Right lobe of liver (tissue), 4 donors: Measurements from ENCODE around the gene SULT1A2.
"Not testable (repeated sequence)": the region's sequence is repeated elsewhere in the genome, so short reads cannot be mapped to it uniquely, and the experiment has no call there.

Source experiments
- POLR2A ChIP-seq: fragments of 450-650 bp; IDR thresholded peaks from one replicate; pipeline ENCODE4 v1.6.1; 2017; ENCODE audit warnings: antibody characterized with exemption, mild to moderate bottlenecking
- TF ChIP-seq, protein P1 (sequence below), 4 donors: fragments of 200-600 bp in 3 of 4; fragments of 450-650 bp in 1 of 4; IDR thresholded peaks; one replicate each; pipeline versions ENCODE4 v1.5.1 to v1.8.0; 2016 to 2022; ENCODE audit warnings: antibody characterized with exemption in 4 of 4, mild to moderate bottlenecking in 2 of 4
- donor health status: DM: no; HTN: no; CAD: no.
- donor health status: DM: no; HTN: no; CAD: no.
- donor health status: DM: no; HTN: yes; CAD: no.

DNA sequence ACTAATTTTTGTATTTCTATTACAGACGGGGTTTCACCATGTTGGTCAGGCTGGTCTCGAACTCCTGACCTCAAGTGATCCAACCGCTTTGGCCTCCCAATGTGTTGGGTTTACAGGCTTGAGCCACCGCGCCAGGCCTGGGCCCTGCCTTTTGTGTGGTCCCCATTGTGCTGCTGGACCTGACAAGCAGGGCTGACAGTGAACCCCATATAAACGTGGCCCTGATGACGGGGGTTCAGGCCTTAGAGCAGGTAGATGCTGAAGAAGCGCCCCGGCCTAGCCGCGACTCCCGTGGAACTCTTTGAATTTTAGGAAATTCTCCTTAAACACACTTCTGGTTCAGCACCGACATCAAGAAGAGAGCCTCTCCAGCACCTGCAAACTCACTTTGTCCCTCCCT is 4.7 kb upstream of the SULT1A2 start:
- TF ChIP-seq, protein P1, sequence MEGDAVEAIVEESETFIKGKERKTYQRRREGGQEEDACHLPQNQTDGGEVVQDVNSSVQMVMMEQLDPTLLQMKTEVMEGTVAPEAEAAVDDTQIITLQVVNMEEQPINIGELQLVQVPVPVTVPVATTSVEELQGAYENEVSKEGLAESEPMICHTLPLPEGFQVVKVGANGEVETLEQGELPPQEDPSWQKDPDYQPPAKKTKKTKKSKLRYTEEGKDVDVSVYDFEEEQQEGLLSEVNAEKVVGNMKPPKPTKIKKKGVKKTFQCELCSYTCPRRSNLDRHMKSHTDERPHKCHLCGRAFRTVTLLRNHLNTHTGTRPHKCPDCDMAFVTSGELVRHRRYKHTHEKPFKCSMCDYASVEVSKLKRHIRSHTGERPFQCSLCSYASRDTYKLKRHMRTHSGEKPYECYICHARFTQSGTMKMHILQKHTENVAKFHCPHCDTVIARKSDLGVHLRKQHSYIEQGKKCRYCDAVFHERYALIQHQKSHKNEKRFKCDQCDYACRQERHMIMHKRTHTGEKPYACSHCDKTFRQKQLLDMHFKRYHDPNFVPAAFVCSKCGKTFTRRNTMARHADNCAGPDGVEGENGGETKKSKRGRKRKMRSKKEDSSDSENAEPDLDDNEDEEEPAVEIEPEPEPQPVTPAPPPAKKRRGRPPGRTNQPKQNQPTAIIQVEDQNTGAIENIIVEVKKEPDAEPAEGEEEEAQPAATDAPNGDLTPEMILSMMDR (IDR thresholded peaks at IDR 0.05), result not testable (repeated sequence)
- TF ChIP-seq POLR2A, result not testable (repeated sequence)
